AG04450 (cell line): ENCODE measurements around the gene P4HA3. TPM values are rescaled to one million over a fixed set of nuclear protein-coding genes. Genes with fewer than 3 reads are reported as not detected.

Experiments
- CTCF ChIA-PET: fragments of 300-600, 350-600 bp; formaldehyde crosslinking; extraction: SDS; loops from one replicate; lab custom pipeline; 2022; ENCODE audit warnings: antibody characterized with exemption, inconsistent platforms; lab: Charles Lee
- POLR2A ChIA-PET: fragments of 350-600 bp; formaldehyde crosslinking; extraction: SDS; loops from one replicate; lab custom pipeline; 2021; ENCODE audit warnings: antibody characterized with exemption, inconsistent platforms; lab: Yijun Ruan, JAX
- DNase-seq: peaks from one replicate; pipeline ENCODE4 v3.0.0-alpha.2; 2011; ENCODE audit warnings: low read depth, low spot score
- H3K27ac ChIP-seq: one replicate; pipeline ENCODE4 v1.5.1; 2012; ENCODE audit warnings: low read depth, low read length, control low read depth
- H3K27me3 ChIP-seq: one replicate; pipeline ENCODE4 v1.6.0; 2012; ENCODE audit warnings: low read length; ENCODE audit not compliant: control insufficient read depth, insufficient read depth
- H3K4me3 ChIP-seq: 2 replicates; pipeline ENCODE4 v1.5.1; 2011; ENCODE audit warnings: mild to moderate bottlenecking, low read depth, low read length, control low read depth
- H3K9me3 ChIP-seq: 2 replicates; pipeline ENCODE4 v1.5.1; 2012; ENCODE audit warnings: low read length; ENCODE audit not compliant: control insufficient read depth, insufficient read depth
- CTCF ChIP-seq: IDR thresholded peaks from 2 replicates; pipeline ENCODE4 v1.5.1; 2011; ENCODE audit warnings: low read depth, low read length, control low read depth, inconsistent platforms
- polyA plus RNA-seq: library from polyadenylated mRNA; depleted of rRNA; stranded (reverse); fragments of >200 nt; gene quantifications from 2 replicates; pipeline ENCODE4 v1.2.3, GENCODE V29; 2011

Gene P4HA3
- polyA plus RNA-seq, 1 experiment: 10.7 TPM

DNA sequence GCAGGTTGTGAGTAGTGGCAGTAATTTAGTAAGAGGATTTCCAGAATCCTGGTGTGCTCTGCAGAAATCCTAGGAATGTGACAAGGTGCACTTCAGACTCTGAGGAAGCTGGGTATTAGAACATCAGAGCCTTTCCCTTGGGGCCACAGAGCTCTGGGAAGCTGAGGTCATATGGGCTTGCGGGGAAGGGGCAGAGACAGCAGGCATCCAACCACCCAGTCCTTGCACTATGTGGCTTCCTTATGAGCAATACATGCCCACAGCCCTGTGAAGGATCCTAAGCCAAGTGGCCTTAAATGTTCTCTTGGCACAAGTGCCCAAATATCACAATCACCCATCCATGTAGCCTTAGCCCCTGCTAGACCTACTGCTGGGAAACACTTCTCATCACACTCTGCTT is 46.2 kb downstream of the P4HA3 start:
- POLR2A ChIA-PET: no interaction called here
- Histone ChIP-seq H3K27me3 (no peaks in the 10 kb centered on the region), H3K4me3 (no peak overlapping the region), H3K27ac (no peak overlapping the region), H3K9me3 (peaks cover 3% of the 10 kb centered on the region; the same call in 1 of the 2 replicates)
- TF ChIP-seq CTCF: no peak
- no peak for DNase-seq
- CTCF ChIA-PET: interaction anchor here (3.0 kb wide), 1 partner anchor 10 kb away, joined by 13 read pairs; no protein-coding TSS in a partner anchor

DNA sequence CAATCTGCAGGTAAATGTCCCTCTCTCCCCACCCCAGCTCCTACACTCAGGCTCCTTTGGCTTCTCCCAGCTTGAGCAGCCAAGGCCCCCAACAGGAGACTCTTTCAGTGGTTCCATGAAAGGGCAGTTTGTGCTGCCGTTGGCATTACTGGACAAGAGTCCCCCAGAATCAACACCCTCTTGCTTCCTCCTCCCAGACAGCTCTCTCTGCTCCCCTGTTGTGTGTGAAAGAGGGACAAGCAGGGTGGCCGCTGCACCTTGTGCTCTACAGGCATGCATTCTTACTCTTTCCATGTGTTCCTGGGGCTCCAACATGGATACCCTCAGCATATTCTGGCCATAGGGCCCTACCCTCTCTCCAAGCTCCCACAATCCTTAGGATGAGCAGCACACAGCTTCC is 48.7 kb downstream of the P4HA3 start:
- ChIA-PET CTCF (no interaction called here), POLR2A (no interaction called here)
- no peak for TF ChIP-seq CTCF
- Histone ChIP-seq H3K9me3 (peaks cover 3% of the 10 kb centered on the region; the same call in 1 of the 2 replicates), H3K4me3 (no peak overlapping the region), H3K27me3 (no peaks in the 10 kb centered on the region), H3K27ac (no peak overlapping the region)
- DNase-seq: no peak

- ChIA-PET CTCF (interaction anchor here (1.1 to 2.3 kb wide), 5 partner anchors 60 to 195 kb away, joined by 4 to 11 read pairs (median 7); no protein-coding TSS in a partner anchor), POLR2A (interaction anchor here (1.0 to 1.2 kb wide), 2 partner anchors 12 to 21 kb away, joined by 3 to 4 read pairs; no protein-coding TSS in a partner anchor)
- Histone ChIP-seq H3K27ac (peak overlapping the region; percentile 31), H3K4me3 (no peak overlapping the region), H3K9me3 (peaks cover 3% of the 10 kb centered on the region; the same call in 1 of the 2 replicates), H3K27me3 (no peaks in the 10 kb centered on the region)
- TF ChIP-seq CTCF: no peak
- peak; percentile 55 for DNase-seq
These were observed 53.4 kb downstream of the P4HA3 start for GRCh38 chr11:74257959-74258553.

- DNase-seq: no peak
- Histone ChIP-seq H3K27me3 (no peaks in the 10 kb centered on the region), H3K27ac (no peak overlapping the region), H3K9me3 (peaks cover 3% of the 10 kb centered on the region; the same call in 1 of the 2 replicates), H3K4me3 (no peak overlapping the region)
- CTCF ChIA-PET: interaction anchor here (0.6 to 7.2 kb wide), 42 partner anchors 8 to 524 kb away, joined by 3 to 172 read pairs (median 5); partner anchors contain the start of genes C2CD3, LIPT2, PGM2L1 and PPME1
- TF ChIP-seq CTCF: no peak
- POLR2A ChIA-PET: interaction anchor here (1.3 to 1.7 kb wide), 2 partner anchors 65 to 193 kb away, joined by 4 to 6 read pairs; no protein-coding TSS in a partner anchor
These were observed 54.9 kb downstream of the P4HA3 start for GRCh38 chr11:74256378-74257133.
